ENCODE data around the gene GRB10.
A peak's percentile ranks its signal among the peaks of the same experiment; 100 is the strongest.
"Not testable (repeated sequence)": the region's sequence is repeated elsewhere in the genome, so short reads cannot be mapped to it uniquely, and the experiment has no call there.

GRB10 gene

GRCh38 chr7:50556247-50556991, 226.3 kb downstream of the GRB10 start:
- no peak overlapping the region for H3K27ac Mint-ChIP-seq

GRCh38 chr7:50555594-50556140, 227.0 kb downstream of the GRB10 start:
- Mint-ChIP-seq H3K36me3 (no peaks in the 10 kb centered on the region), H3K4me3 (no peak overlapping the region), H3K27ac (no peak overlapping the region), H3K9me3 (no peaks in the 10 kb centered on the region), H3K4me1 (no peaks in the 10 kb centered on the region)
- no peak for DNase-seq (ENCODE audit: low spot score in 2 of 2)
- no peak for ATAC-seq

More at GRCh38 chr7:50556247-50556991, 226.3 kb downstream of the GRB10 start:
- H3K4me3 Mint-ChIP-seq, result no peak overlapping the region
- H3K9me3 Mint-ChIP-seq, result no peaks in the 10 kb centered on the region
- no peaks in the 10 kb centered on the region for H3K36me3 Mint-ChIP-seq
- ATAC-seq (no peak), DNase-seq (ENCODE audit: low spot score in 2 of 2) (no peak)
- H3K4me1 Mint-ChIP-seq, result no peaks in the 10 kb centered on the region

GRCh38 chr7:50554431-50555322, 228.0 kb downstream of the GRB10 start:
- no peaks in the 10 kb centered on the region for H3K9me3 Mint-ChIP-seq
- DNase-seq (ENCODE audit: low spot score in 2 of 2), result no peak
- H3K27ac Mint-ChIP-seq, result no peak overlapping the region
- no peak for ATAC-seq
- no peaks in the 10 kb centered on the region for H3K4me1 Mint-ChIP-seq
- H3K4me3 Mint-ChIP-seq, result no peak overlapping the region
- no peaks in the 10 kb centered on the region for H3K36me3 Mint-ChIP-seq

- no peak for ATAC-seq
- H3K4me3 Mint-ChIP-seq, result no peak overlapping the region
- DNase-seq (ENCODE audit: low spot score in 2 of 2), result no peak
- no peaks in the 10 kb centered on the region for H3K9me3 Mint-ChIP-seq
- no peaks in the 10 kb centered on the region for H3K36me3 Mint-ChIP-seq
- H3K27ac Mint-ChIP-seq, result no peak overlapping the region
- no peaks in the 10 kb centered on the region for H3K4me1 Mint-ChIP-seq
Observed at GRCh38 chr7:50553973-50554372, 228.7 kb downstream of the GRB10 start.

- H3K4me3 Mint-ChIP-seq, result no peak overlapping the region
- ATAC-seq, result no peak
- H3K9me3 Mint-ChIP-seq, result no peaks in the 10 kb centered on the region
- DNase-seq (ENCODE audit: low spot score in 2 of 2), result no peak
- H3K27ac Mint-ChIP-seq, result no peak overlapping the region
- H3K4me1 Mint-ChIP-seq, result no peaks in the 10 kb centered on the region
- no peaks in the 10 kb centered on the region for H3K36me3 Mint-ChIP-seq
Observed at GRCh38 chr7:50552921-50553320, 229.8 kb downstream of the GRB10 start.

GRCh38 chr7:50552139-50552538, 230.6 kb downstream of the GRB10 start:
- DNase-seq (ENCODE audit: low spot score in 2 of 2) (no peak), ATAC-seq (no peak)
- Mint-ChIP-seq H3K9me3 (no peaks in the 10 kb centered on the region), H3K4me1 (no peaks in the 10 kb centered on the region), H3K36me3 (no peaks in the 10 kb centered on the region), H3K27ac (no peak overlapping the region), H3K4me3 (no peak overlapping the region)

- H3K9me3 Mint-ChIP-seq; H3K36me3 Mint-ChIP-seq; H3K4me1 Mint-ChIP-seq; H3K4me3 Mint-ChIP-seq; H3K27ac Mint-ChIP-seq; ATAC-seq; DNase-seq (ENCODE audit: low spot score in 2 of 2): not testable (repeated sequence)
Observed at GRCh38 chr7:50545613-50546012, 237.1 kb downstream of the GRB10 start.

- no peak overlapping the region for H3K27ac Mint-ChIP-seq
- no peaks in the 10 kb centered on the region for H3K4me1 Mint-ChIP-seq
- no peaks in the 10 kb centered on the region for H3K36me3 Mint-ChIP-seq
- H3K9me3 Mint-ChIP-seq, result no peaks in the 10 kb centered on the region
- ATAC-seq (no peak), DNase-seq (ENCODE audit: low spot score in 2 of 2) (peak in 1 of 2 donors; percentile 8)
- H3K4me3 Mint-ChIP-seq, result no peak overlapping the region
Observed at GRCh38 chr7:50544992-50545391, 237.7 kb downstream of the GRB10 start.

GRCh38 chr7:50543776-50544442, 238.8 kb downstream of the GRB10 start:
- H3K9me3 Mint-ChIP-seq, result no peaks in the 10 kb centered on the region
- H3K4me3 Mint-ChIP-seq, result no peak overlapping the region
- no peak overlapping the region for H3K27ac Mint-ChIP-seq
- peak in 1 of 2 donors; percentile 26 for DNase-seq (ENCODE audit: low spot score in 2 of 2)
- no peaks in the 10 kb centered on the region for H3K4me1 Mint-ChIP-seq
- H3K36me3 Mint-ChIP-seq, result no peaks in the 10 kb centered on the region
- no peak for ATAC-seq

GRCh38 chr7:50542132-50542531, 240.6 kb downstream of the GRB10 start:
- no peak overlapping the region for H3K4me3 Mint-ChIP-seq
- ATAC-seq, result no peak
- DNase-seq (ENCODE audit: low spot score in 2 of 2), result peak in 1 of 2 donors; percentile 12
- no peaks in the 10 kb centered on the region for H3K9me3 Mint-ChIP-seq
- H3K36me3 Mint-ChIP-seq, result no peaks in the 10 kb centered on the region
- no peak overlapping the region for H3K27ac Mint-ChIP-seq
- no peaks in the 10 kb centered on the region for H3K4me1 Mint-ChIP-seq

- no peaks in the 10 kb centered on the region for H3K36me3 Mint-ChIP-seq
- H3K27ac Mint-ChIP-seq, result no peak overlapping the region
- no peak overlapping the region for H3K4me3 Mint-ChIP-seq
- H3K9me3 Mint-ChIP-seq, result no peaks in the 10 kb centered on the region
- peak in 1 of 2 donors; percentile 36 for DNase-seq (ENCODE audit: low spot score in 2 of 2)
- no peaks in the 10 kb centered on the region for H3K4me1 Mint-ChIP-seq
- no peak for ATAC-seq
Observed at GRCh38 chr7:50540785-50541579, 241.7 kb downstream of the GRB10 start.
